EH (cell line): ENCODE data around the gene ALKBH5.

ENCODE experiments used
- DNase-seq: peaks from one replicate; pipeline ENCODE4 v3.0.0-alpha.2; 2015; ENCODE audit warnings: low read depth

ALKBH5 gene

DNA sequence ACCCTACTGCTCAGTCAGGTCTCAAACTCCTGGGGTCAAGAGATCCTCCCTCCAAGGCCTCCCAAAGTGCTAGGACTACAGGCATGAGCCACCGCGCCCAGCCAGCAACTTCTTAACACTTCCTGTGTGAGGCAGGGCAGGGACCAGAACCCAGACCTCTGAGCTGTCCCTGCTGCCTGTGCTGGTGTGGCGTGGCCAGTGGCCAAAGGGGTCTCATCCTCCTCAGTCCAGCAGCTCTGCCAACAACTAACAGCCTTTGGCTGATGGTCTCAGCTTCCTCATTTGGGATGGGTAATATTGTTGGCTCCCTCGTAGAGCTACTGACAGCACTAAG is 40.4 kb downstream of the ALKBH5 start:
- DNase-seq, result no peak

DNA sequence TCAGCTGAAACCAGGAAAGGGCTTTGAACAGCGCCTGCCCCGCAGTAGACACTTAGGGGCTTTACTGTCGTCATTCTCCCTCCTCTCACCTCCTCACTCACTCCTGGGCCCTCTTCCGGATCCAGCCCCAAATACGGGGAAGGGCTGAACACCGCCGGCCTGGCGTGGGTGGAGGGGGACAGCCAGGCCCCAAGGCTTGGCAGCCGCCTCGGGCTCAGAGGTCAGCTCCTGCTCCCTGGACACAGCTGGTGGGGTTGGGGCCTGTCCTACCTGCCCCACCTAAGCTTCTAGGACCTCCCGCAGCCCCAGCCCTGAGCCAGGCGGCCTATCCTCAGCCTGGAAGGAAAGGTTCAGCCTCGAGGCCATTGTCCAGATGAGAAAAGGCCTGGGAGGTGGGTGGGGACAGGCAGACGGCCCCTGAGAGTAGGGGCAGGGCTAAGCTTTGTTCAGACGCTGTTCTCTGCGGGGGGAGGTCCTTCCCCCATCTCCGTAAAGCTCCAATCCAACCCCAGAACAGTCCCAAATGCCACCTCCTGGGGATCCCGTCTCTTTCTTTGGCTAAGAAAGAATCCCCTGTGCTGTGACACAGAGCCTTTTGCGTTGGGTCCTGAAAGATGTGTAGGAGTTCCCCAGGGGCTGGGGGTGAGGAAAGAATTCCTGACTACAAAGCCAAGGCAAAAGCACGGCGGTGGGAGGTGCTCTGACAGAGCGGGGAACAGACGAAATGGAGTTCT is 40.9 kb downstream of the ALKBH5 start:
- peak; percentile 48 for DNase-seq

DNA sequence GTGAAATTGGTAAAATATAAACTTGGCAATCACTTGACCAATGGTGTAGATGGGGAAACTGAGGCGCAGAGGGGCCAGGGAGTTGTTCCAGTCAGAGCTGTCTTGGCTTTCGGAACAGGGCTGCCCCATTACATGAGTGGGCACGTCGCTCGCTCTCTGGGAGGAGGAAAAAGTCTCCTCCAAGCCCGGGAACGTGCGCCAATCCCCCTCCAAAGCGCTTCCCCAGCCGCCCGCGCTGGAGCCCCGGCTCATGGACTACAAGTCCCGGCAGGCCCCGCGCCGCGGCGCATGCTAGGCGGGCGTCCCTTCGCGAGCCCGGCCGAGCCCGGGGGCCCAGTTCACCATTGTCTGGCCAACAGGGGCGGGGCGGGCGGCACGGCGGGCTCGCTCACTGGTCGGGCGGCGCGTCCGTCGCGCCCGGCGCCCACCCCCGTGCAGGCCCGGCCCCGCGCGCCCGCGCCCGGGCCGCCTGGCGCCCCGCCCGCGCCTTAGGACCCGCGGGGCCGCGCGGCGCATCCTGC is 41.6 kb downstream of the ALKBH5 start, which contains the start of gene LLGL1:
Gene LLGL1, plus strand, starts transcription at position 515 of the 521 bp plus-strand sequence. CDS start 48 bp downstream, outside the sequence.
- DNase-seq, result peak; percentile 94

DNA sequence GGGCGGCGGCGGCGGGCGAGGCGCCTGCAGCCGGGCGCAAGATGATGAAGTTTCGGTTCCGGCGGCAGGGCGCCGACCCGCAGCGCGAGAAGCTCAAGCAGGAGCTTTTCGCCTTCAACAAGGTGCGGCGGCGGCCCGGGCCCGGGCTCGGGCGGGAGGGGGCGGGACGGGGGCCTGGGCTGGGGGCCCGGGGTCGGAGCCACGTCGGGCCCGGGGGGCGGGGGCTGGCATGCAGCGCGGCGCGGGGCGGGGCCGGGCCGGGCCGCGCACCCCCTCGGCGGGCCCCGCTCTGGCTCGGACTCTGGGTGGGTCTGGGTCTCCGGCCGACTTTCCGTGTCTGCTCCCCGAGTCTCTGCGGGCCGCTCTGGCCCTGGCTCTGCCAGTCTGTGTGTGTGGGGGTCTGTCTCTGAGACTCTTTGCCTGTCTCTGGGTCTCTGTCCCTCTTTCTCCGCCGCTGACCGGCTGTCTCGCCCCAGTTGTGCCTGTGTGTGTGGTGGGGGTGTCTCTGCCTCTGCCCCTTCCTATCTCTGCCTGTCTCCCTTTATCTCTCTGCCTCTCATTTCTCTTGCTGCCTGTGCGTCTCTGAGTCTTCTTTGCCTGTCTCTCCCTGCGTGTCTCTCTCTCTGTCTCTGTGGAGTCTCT is 42.1 kb downstream of the ALKBH5 start:
- DNase-seq, result peak; percentile 23

DNA sequence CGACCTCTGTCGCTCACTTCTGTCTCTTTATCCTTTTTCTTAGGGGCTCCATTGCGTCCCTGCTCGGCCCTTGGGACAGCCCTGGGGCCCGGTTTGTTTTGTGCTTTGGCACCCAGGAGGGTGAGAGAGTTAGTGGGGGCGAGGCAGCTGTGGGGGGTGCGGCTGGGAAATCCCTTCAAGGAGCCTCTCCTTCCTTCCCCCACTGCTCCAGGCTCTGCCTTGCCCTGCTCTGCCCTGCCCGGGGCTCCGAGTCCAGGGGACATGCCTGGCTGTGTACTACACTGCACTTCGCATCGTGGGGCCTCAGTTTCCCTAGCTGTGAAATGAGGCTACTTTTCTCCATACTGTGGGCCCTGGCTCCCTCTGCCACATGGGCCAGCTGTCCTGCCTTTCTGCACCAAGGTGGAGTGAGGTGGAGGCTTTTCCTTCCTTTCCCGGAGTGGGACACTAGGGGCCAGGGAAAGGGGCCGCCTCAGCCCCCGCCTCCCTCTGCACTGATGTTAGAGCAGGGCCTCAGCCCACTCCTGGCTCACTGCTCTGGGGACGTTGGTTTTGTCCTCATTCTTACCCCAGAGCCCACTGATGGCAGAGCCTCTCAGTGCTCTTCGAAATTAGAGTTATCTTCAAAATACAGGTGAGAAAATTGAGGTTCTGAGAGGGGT is 42.8 kb downstream of the ALKBH5 start:
- peak; percentile 31 for DNase-seq

DNA sequence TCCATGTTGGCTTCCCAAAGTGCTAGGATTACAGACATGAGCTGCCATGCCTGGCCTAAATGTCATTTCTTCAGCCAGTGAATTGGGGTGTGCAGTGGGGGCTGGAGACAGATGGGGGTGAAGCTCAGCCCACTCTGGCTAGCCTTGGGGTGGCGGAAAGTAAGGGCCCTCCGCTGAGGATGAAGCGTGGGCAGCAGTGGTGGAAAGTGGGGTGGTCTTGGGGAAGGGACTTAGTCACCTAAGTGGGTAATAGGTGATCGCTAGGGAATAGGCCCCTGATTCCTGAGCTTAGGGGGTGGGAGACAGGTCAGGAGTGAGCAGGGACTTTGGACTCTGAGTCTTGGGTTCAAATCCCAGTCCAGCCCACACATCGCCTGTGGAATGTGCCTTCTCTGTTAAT is 44.0 kb downstream of the ALKBH5 start:
- no peak for DNase-seq

- no peak for DNase-seq
Observed at GRCh38 chr17:18228176-18228682, 44.6 kb downstream of the ALKBH5 start.

- DNase-seq, result no peak
Observed at GRCh38 chr17:18229254-18229653, 45.6 kb downstream of the ALKBH5 start.

GRCh38 chr17:18229771-18230170 is 46.1 kb downstream of the ALKBH5 start:
- DNase-seq, result no peak

DNA sequence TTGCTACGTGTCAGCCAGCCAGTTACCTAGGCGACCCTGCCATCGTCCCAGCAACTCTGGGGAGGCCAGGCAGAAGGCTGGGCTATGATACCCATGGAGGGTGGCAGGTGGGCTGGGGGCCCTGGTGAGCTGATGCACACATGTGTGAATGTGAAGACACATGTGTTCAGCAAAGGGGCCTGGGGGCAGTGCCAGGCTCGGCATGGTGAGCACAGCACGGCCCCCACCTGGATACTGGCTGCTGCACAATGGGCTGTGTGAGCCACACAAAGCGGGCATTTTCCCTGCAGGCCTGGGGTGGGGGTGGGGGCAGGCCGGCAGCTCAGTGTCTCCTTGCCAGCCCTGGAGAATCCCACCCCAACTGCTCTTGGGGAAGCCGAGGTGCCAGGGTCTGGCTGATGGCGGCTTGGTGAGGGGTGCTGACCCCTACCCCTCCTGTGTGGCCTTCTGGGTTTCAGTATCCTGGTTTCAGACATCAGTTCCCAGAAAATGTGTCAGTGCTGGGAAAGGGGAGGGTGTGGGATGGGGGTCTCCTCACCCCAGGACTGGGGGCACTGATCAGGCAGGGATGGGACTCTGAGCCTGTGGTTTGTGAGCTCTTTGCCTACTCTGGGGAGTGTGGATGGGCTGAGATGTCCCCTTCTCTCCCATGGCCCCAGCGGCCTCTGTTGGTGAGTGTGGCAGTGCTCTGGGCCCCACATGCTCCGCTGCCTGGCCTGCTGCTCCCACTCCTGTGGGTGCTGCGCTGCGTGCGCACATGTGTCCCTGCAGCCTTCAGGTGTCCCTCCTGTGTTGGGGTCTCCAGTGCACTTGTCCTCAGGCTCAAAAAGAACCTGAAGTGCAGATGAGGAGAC is 46.9 kb downstream of the ALKBH5 start:
- no peak for DNase-seq

DNA sequence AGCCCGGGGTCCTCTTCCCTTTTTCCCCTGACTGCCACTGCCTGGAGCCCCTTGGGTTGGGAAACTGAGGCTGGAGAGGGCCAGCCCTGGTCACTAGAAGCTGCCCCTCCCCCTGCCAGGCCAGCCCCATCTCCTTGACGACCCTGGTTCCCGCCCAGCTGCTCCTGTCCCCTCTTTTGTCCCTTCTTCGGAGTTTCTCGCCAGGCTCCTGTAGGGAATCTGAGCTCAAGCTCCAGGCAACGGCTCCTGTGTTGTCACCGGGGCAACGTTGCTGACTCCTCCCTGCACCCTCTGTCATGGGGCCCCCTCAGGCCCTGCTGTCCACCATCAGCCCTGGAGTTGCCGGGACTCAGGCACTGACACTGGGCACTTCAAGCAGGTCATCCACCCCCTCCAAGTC is 47.5 kb downstream of the ALKBH5 start:
- DNase-seq, result no peak

GRCh38 chr17:18233803-18234518 is 50.3 kb downstream of the ALKBH5 start:
- DNase-seq, result no peak

GRCh38 chr17:18234853-18235380 is 51.3 kb downstream of the ALKBH5 start:
- DNase-seq, result no peak

GRCh38 chr17:18235743-18236256 is 52.2 kb downstream of the ALKBH5 start:
- peak; percentile 87 for DNase-seq

DNA sequence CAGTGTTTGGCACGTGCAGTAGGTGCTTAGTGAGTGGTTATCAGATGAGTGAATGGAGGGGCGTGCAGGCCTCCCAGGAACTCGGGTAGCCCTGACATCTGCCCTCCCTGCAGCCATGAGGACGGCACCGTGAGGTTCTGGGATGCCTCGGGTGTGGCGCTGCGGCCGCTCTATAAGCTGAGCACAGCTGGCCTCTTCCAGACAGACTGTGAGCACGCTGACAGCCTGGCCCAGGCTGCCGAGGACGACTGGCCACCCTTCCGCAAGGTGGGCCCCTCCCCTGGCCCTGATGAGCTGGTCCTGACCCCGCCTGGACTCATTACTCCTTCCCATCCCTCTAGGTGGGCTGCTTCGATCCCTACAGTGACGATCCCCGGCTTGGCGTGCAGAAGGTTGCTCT is 52.9 kb downstream of the ALKBH5 start:
- DNase-seq, result no peak

- no peak for DNase-seq
Observed at GRCh38 chr17:18237461-18237860, 53.8 kb downstream of the ALKBH5 start.

- DNase-seq, result no peak
Observed at GRCh38 chr17:18238299-18238698, 54.7 kb downstream of the ALKBH5 start.

DNA sequence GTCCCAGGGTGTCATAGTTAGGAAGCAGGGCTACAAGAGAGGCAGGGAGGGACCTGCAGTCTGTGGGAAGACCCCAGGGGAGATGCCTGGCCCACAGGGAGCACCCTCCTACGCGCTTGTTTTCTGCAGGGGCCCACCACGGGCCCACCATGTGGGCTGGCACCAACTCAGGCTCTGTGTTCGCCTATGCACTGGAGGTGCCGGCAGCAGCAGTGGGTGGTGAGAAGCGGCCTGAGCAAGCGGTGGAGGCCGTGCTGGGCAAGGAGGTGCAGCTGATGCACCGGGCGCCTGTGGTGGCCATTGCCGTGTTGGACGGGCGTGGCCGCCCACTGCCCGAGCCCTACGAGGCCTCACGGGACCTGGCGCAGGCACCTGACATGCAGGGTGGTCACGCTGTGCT is 56.8 kb downstream of the ALKBH5 start:
- no peak for DNase-seq

GRCh38 chr17:18241229-18241871 is 57.7 kb downstream of the ALKBH5 start:
- no peak for DNase-seq
